ENCODE measurements around the gene ZBTB7C.

DNA sequence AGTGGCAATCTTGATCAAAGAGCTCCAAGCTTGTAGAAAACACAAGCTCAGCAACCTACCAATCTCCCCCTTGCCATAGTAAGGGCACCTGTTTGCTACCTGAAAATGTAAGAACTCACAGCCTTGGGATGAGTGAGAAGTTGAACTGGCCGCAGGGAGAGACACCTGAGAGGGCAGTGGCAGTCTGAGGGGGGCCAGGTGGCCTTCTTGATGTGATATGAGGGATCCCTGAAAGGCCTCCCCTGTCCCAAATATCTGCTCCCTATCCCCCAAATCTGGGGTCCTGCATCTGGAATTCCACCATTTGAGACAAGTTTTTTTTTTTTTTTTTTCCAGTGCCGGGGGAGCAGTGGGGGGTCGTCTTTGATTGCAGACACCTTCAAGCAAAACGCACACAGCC lies 248.6 kb downstream of the ZBTB7C start:
- TF ChIP-seq, protein P1, sequence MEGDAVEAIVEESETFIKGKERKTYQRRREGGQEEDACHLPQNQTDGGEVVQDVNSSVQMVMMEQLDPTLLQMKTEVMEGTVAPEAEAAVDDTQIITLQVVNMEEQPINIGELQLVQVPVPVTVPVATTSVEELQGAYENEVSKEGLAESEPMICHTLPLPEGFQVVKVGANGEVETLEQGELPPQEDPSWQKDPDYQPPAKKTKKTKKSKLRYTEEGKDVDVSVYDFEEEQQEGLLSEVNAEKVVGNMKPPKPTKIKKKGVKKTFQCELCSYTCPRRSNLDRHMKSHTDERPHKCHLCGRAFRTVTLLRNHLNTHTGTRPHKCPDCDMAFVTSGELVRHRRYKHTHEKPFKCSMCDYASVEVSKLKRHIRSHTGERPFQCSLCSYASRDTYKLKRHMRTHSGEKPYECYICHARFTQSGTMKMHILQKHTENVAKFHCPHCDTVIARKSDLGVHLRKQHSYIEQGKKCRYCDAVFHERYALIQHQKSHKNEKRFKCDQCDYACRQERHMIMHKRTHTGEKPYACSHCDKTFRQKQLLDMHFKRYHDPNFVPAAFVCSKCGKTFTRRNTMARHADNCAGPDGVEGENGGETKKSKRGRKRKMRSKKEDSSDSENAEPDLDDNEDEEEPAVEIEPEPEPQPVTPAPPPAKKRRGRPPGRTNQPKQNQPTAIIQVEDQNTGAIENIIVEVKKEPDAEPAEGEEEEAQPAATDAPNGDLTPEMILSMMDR (optimal IDR thresholded peaks at IDR 0.05 in 1 of 3, IDR thresholded peaks at IDR 0.05 in 1 of 3, conservative IDR thresholded peaks at IDR 0.05 in 1 of 3; ENCODE audit: extremely low read depth in 1 of 3, insufficient read depth in 2 of 3, low read length in 3 of 3), result no peak
- no peak for TF ChIP-seq EZH2 (IDR thresholded peaks at IDR 0.05; ENCODE audit: low read length)
